GM19025 (cell line): ENCODE results near the gene DPYSL3.
A peak's percentile ranks its signal among the peaks of the same experiment; 100 is the strongest.

Source experiments
- ATAC-seq: cut with Tn5 transposase; IDR thresholded peaks from one replicate; pipeline ENCODE4 v1.9.1; 2021; ENCODE audit warnings: mild to moderate bottlenecking, low read depth, moderate library complexity; ENCODE audit not compliant: unreplicated experiment

The DPYSL3 gene

GRCh38 chr5:147479949-147480348, 29.9 kb downstream of the DPYSL3 start:
- ATAC-seq = no peak

DNA sequence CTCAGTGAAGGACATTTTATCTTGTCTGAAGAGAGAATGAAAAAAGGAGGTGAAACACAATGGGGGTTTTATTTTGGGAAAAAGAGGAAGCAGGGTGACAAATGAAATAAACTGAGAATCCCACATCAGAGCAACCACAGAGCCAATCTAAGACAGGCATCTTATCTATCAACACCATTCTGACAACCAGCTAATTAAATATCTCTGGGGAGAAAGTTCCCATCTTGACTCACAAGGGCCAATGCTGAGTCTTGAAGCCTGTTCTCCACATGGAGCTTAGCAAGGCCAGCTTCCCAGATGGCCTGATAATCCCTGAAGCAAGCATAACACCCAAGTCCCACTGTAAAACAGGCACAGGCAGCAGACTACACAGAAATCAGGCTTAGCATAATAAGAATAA, 30.4 kb downstream of the DPYSL3 start:
- ATAC-seq = no peak

- no peak for ATAC-seq
These were observed 35.7 kb downstream of the DPYSL3 start for GRCh38 chr5:147474140-147474539.

- no peak for ATAC-seq
These were observed 37.0 kb downstream of the DPYSL3 start for GRCh38 chr5:147472664-147473475.

- ATAC-seq = no peak
These were observed 41.8 kb downstream of the DPYSL3 start for GRCh38 chr5:147467973-147468508.

- no peak for ATAC-seq
These were observed 43.4 kb downstream of the DPYSL3 start for GRCh38 chr5:147466360-147466980.

DNA sequence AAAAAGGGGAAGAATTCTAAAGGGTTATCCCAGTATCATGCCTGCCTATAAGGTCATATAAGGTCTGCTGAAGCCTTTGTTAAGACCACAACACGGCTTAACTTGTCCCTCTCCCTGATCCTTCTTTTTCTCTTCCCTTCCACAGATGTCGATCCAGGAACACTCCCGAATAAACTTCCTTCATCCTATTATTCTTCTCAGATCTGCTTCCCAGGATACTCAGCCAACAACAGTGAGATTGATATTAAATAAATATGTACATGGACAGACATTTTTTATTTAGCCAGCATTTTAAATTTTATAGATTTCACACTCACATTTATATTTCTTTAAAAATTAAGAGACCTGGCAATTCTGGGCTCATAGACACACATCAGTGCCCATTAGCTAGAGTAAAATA, 44.1 kb downstream of the DPYSL3 start:
- ATAC-seq = no peak

- ATAC-seq = no peak
These were observed 45.7 kb downstream of the DPYSL3 start for GRCh38 chr5:147464211-147464610.

- ATAC-seq = no peak
These were observed 48.0 kb downstream of the DPYSL3 start for GRCh38 chr5:147461915-147462314.

- ATAC-seq = no peak
These were observed 49.5 kb downstream of the DPYSL3 start for GRCh38 chr5:147460380-147460779.

DNA sequence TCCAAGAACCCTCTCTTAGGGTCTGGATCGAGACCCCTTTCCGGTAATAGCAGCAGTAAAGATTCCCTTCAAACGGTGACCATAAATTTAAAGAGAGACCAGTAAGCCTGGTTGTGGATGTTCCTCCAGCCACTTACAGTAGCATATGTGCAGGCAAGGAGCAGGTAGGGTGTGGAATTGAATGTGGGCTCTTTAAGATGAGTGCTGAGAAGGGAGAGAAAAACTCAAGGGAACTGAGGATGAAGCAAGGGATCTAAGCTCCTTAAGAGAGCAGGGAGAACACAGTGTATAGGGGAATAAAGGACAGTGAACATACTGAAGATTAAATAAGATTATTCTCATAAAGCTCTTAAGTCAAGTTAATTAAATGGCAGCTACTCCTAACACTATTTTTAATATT, 51.3 kb downstream of the DPYSL3 start:
- no peak for ATAC-seq

DNA sequence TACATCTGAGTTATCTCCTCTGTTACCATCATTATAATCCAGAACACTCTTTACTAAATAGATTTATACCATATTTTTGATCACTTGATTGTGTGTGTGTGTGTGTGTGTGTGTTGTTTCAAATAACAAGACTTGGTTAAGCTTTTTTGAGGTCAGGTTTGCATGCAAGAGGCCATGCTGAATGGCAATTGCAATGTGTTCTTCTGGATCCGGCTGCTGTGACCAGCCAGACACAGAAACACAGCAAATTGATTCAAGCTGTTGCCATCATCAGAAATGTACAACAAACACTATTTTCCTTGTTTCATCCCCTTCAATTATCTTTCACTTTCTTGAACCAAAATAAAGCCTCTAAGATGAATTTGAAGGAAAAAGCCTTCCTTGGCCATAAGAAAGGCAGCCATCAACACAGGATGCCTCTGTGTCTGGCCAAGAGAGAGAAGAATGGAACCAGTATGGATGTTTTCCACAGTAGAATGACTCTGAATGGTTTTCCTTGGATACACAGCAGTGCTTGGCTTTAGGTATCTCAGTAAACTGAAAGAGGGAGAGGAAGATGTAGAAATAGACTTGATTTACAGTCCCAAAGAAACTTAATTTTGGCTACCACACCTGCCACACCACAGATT, 53.9 kb downstream of the DPYSL3 start:
- ATAC-seq = no peak

DNA sequence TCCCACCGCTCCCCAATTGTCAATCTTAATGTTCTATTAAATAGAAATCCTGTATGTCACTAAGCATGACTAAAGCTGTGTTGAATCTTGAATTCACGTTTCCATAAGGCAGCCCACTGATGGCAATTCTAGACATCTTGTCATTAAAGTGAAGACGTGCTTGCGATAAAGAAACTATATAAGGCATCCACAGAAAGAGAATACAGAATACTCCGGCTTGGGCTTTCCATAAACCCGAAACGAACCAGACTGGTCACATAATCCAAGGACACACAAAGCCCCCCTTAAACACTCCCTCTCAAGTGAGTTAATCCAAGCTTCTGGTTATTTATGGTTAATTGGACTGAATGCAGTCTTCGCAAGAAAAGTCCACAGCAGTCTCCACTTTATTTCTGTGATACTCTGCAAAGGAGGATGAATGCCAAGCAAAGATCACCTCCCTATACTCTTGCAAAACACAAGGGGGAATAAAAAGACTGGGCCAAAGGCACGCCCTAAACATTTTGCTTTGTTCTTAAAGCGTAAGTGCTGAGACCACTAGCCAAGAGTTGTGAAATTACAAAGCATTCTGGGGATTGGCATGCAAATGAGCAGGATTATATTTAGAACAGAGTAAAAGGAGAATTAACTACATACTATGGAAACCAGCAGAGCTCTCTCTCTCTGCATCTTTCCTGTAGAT, 54.7 kb downstream of the DPYSL3 start:
- ATAC-seq = no peak

DNA sequence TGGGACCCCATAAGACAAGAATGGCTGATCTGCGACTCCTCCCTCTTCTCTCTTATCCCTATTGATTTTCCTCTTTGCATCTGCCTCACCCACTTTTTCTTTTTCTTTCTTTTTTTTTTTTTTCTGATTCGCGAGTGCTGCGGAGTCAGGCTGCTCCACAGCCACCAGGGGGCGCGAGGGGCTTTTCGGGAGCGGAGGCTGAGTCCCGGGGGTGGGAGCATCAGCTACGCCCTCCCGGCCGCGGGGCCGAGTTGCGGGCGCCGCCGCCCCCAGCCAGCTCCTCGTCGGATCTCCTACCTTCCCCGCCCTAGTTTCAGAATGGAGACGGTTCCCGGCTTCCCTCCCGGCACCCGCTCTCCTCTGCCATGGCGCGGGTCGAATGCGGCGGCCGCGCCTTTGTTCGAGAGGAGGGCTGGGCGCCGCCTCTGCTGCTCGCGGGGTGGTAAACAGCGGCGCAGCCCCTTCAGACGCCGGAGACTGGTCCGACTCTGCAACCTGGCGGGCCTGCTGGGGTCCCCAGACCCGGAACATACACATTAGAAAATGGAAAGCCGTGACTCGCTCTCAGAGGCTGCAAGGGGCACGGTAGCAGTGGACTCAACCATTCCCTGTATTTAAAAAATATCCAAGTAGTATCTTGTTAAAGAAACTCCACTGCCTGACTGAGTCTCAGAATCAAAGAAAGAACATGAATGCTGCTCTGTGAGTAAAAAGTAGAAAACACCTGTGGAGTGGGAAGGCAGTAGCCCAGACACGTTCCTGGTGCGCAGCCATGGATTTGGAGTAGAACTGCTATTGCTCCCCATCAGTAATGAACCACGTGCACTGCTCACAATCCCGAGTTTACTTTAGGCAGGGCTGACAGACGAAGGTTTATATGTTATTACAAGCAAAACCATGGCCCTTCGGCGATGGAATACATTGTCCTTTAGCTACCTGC, 55.7 kb downstream of the DPYSL3 start:
- peak; percentile 84 for ATAC-seq

DNA sequence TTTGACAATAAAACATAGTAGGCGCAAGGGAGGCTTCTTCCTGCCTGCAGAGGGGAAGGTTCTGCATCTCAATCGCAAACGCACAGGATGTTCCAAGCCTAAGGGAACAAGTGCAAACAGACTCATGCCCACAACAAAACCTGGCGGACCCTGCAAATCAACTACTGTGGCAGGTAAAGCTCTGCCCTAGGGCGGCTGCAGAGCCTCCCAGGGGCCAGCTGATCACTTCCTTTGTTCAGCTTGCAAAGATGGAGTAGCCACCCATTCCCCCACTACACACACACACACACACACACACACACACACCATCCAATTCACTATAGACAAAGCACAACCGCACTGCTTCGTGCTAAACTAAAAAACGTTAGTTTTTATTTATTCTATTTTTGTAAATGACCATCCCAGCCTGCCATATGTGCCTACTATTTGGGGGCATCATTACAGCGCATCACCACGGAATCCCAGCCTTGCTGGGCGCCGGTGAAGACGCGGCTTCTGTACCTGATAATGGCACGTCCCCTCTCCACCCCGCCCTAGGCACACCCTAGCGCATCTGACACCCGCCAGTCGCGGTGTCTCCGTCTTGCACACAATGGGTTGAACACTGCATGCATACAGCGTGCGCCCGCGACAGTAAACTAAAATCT, 57.6 kb downstream of the DPYSL3 start:
- no peak for ATAC-seq

GRCh38 chr5:147451193-147451592, 58.7 kb downstream of the DPYSL3 start:
- no peak for ATAC-seq

DNA sequence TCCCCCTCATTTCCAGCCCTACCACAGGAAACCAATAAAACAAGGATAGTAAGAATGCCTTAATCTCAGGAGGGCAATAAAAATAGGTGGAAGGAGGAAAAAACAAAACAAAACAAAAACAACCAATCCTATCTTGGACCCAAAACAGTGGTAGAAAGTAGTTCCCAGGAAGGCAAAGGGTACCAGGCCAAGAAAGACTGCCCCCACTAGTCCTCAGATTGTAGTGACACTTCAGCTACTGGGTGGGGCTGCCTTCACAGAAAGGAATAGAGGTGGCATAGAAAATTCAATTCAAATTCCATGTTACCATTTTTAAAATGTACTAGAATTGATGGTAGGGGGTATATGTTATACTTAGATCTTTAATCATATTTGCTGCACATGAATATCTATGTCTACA, 59.3 kb downstream of the DPYSL3 start:
- ATAC-seq = no peak

DNA sequence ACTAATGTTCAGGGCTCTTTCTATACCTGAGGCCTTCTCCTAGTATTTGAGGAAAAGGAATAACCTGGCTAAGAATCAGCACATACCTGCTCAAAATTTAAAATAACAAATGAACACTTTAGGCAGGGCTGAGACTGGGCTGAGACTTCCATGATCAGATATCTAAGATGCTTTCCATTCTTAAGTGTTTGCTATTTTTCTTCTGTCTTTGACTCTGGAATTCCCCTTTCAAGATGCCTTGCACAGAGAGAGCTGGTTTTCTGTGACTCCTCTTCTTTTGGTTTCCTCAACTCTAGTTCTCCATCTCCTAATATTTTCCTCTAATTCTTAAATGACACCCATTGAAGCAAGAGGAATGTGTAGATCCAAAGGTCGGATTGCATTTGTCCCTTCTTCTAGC, 61.1 kb downstream of the DPYSL3 start:
- ATAC-seq = no peak

DNA sequence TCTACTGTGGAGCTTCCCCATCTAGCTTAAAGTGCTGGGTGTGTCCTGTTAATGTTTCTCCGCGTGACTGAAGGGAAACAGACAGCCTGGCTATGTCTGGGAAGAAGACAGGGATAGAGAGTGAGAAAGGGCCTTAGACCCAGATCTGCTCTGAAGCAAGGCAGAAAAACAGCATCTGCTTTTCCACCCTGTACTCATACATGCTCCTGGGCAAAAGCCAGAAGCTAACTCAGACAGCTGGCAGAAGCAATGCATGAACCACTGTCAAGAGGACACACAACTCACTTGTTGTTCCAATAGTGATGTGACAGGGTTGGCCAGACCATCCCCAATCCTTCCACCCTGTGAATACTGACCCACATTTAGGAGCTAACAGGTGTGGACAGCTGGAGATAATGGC, 63.3 kb downstream of the DPYSL3 start:
- no peak for ATAC-seq
